Measurements from ENCODE around the gene ZNF213. TPM values are rescaled to one million over a fixed set of nuclear protein-coding genes. Genes with fewer than 3 reads are reported as not detected.
"Not testable (repeated sequence)": the region's sequence is repeated elsewhere in the genome, so short reads cannot be mapped to it uniquely, and the experiment has no call there.

The ZNF213 gene
- total and polyA plus RNA-seq, 5 experiments from 2014 or later: 0.27 to 9.2 (median 2.5) TPM

DNA sequence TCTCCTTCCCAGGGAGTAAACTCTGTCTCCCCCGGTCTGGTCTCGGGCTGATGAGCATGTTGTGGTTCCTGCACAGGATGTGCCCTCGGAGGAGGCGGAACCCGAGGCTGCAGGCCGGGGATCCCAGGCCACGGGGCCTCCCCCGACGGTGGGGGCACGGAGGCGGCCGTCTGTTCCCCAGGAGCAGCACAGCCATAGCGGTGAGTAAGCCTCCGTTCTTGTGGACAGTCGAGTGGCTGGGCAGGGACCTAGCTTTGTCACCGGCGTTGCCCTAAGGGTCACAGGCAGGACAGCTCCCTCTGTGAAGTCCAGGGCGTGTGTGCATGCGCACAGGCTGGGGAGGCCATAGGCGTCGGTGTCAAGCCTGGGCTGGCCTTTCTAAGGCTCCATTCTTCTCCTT, 3.5 kb downstream of the ZNF213 start:
- peaks cover 0 to 25% (median 4%) of the 10 kb centered on the region in 3 donors for H3K36me3 Mint-ChIP-seq

DNA sequence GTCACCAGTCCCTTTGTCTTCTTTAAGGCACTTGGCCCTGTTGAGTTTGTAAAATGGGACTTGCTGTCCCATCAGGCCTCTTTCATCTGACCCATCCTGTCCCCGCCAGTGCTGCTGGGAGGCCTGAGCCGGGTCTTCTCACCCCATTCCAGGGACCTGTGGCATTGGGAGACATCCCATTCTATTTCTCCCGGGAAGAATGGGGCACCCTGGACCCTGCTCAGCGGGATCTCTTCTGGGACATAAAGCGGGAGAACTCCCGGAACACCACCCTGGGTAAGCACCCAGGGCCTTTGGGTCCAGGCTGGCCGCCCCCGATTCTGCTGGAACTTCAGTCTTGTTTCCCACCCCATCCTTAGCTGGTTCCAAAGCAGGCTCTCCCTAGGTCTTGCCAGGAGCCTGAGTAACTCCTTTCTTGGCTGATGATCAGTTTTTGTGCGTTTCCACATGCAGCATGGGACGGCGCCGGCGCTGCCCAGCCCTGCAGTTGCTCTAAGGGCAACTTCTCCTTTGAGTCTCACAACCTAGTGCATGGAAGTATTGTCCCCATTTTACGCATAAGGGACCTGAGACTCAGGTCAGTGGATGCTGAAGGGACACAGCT, 4.1 kb downstream of the ZNF213 start:
- no peak for DNase-seq
- H3K27ac Mint-ChIP-seq: peak overlapping the region in 1 of 10 donors; percentile 19
- H3K9me3 Mint-ChIP-seq: no peaks in the 10 kb centered on the region
- peaks cover 7 to 24% (median 20%) of the 10 kb centered on the region in 4 donors for H3K4me1 Mint-ChIP-seq
- POLR2A ChIA-PET: interaction anchor here (0.6 to 11.1 kb wide), 3 partner anchors 9 to 664 kb away, joined by 3 to 171 read pairs (median 10); no protein-coding TSS in a partner anchor
- peak overlapping the region in 2 of 10 donors; percentile 26 to 41 for H3K4me3 Mint-ChIP-seq
- H3K27me3 Mint-ChIP-seq: no peaks in the 10 kb centered on the region
- peaks cover 0 to 25% (median 4%) of the 10 kb centered on the region in 3 donors for H3K36me3 Mint-ChIP-seq
- no peak for ATAC-seq

More for the DNA sequence above, 3.5 kb downstream of the ZNF213 start:
- Mint-ChIP-seq H3K4me1 (peaks cover 7 to 27% (median 24%) of the 10 kb centered on the region in 4 donors), H3K27ac (no peak overlapping the region), H3K4me3 (no peak overlapping the region), H3K9me3 (no peaks in the 10 kb centered on the region), H3K27me3 (no peaks in the 10 kb centered on the region)
- DNase-seq: no peak
- POLR2A ChIA-PET: interaction anchor here (11.1 kb wide), 1 partner anchor 9 kb away, joined by 171 read pairs; no protein-coding TSS in a partner anchor
- no peak for ATAC-seq

DNA sequence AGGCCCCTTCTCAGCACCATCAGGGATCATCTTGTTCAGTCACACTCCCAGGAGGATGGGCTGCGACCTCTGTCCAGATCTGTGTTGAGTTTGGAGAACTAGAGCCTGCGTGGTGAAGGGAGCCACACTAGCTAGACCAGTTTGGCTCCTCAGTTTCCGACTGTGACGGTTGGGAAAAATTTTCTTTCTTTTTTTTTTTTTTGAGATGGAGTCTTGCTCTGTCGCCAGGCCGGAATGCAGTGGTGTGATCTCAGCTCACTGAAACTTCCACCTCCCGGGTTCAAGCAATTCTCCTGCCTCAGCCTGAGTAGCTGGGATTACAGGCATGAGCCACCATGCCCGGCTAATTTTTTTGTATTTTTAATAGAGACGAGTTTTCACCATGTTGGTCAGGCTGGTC, 4.7 kb downstream of the ZNF213 start:
- peaks cover 0 to 25% (median 4%) of the 10 kb centered on the region in 3 donors for H3K36me3 Mint-ChIP-seq
- not testable (repeated sequence) for ATAC-seq, DNase-seq, H3K9me3 Mint-ChIP-seq, H3K27me3 Mint-ChIP-seq, H3K4me3 Mint-ChIP-seq, H3K27ac Mint-ChIP-seq
- POLR2A ChIA-PET: interaction anchor here (0.6 to 2.1 kb wide), 2 partner anchors 10 to 664 kb away, joined by 3 to 10 read pairs; no protein-coding TSS in a partner anchor
- peaks cover 7 to 19% (median 18%) of the 10 kb centered on the region in 4 donors for H3K4me1 Mint-ChIP-seq

DNA sequence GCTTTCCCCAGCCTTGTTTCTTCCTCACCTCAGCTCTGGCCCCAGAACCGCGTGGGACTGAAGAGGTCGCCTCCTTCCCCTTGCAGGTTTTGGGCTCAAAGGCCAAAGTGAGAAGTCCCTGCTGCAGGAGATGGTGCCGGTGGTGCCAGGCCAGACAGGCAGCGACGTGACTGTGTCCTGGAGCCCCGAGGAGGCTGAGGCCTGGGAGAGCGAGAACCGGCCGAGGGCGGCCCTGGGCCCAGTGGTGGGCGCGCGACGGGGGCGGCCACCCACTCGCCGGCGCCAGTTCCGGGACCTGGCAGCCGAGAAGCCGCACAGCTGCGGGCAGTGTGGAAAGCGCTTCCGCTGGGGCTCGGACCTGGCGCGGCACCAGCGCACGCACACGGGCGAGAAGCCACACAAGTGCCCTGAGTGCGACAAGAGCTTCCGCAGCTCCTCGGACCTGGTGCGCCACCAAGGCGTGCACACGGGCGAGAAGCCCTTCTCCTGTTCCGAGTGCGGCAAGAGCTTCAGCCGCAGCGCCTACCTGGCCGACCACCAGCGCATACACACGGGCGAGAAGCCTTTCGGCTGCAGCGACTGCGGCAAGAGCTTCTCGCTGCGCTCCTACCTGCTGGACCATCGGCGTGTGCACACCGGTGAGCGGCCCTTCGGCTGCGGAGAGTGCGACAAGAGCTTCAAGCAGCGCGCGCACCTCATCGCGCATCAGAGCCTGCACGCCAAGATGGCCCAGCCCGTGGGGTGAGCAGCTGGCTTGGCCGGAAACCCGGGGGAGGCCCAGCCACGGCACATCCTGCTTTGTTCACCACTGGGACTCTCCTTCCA, 6.0 kb downstream of the ZNF213 start:
- H3K9me3 Mint-ChIP-seq: no peaks in the 10 kb centered on the region
- H3K27ac Mint-ChIP-seq: peak overlapping the region in 1 of 10 donors; percentile 85
- H3K27me3 Mint-ChIP-seq: no peaks in the 10 kb centered on the region
- POLR2A ChIA-PET: interaction anchor here (2.1 kb wide), 1 partner anchor 9 kb away, joined by 10 read pairs; no protein-coding TSS in a partner anchor
- ATAC-seq (no peak), DNase-seq (no peak)
- H3K36me3 Mint-ChIP-seq: peaks cover 0 to 25% (median 4%) of the 10 kb centered on the region in 3 donors
- H3K4me3 Mint-ChIP-seq: no peak overlapping the region
- peaks cover 8 to 13% (median 11%) of the 10 kb centered on the region in 4 donors for H3K4me1 Mint-ChIP-seq

DNA sequence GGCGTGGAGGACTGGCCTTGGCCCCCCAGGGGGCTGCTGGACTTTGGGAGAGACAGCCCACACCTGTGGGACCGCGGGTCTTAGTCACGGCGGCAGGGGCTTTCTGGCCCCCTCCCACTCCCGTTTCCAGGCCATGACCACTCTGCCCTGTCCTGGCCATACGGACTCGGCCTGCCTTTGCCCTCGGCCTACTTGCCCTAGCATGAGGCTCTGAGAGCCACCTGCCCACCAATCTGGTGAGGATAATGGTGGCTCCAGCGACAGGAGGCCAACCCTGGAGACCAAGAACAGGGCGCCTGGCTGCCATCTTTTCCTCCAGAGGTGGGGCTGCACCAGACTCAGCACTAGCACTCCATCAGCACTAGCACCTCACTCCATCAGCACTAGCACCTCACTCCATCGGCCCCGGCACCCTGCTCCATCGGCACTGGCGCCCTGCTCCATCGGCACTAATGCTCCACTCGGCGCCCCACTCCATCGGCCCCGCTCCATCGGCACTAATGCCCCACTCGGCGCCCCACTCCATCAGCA, 7.0 kb downstream of the ZNF213 start:
- peak overlapping the region in 1 of 10 donors; percentile 85 for H3K27ac Mint-ChIP-seq
- H3K9me3 Mint-ChIP-seq: no peaks in the 10 kb centered on the region
- POLR2A ChIA-PET: no interaction called here
- H3K27me3 Mint-ChIP-seq: no peaks in the 10 kb centered on the region
- DNase-seq: no peak
- no peak overlapping the region for H3K4me3 Mint-ChIP-seq
- peaks cover 0 to 25% (median 4%) of the 10 kb centered on the region in 3 donors for H3K36me3 Mint-ChIP-seq
- ATAC-seq: no peak
- H3K4me1 Mint-ChIP-seq: peaks cover 3 to 8% (median 6%) of the 10 kb centered on the region in 4 donors

DNA sequence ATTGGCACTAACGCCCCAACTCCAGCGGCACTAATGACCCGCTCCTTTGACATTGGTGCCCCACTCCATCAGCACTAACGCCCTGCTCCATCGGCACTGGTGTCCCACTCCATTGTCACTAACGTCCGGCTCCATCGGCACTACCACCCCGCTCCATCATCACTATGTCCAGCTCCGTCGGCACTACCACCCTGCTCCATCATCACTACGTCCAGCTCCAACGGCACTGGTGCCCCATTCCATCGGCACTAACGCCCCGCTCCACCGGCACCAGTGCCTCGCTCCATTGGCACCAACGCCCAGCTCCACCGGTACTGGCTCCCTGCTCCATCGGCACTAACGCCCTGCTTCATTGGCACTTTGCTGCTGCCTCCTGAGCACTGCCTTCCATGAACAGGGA, 7.5 kb downstream of the ZNF213 start:
- Mint-ChIP-seq H3K36me3 (peaks cover 0 to 25% (median 4%) of the 10 kb centered on the region in 3 donors), H3K27me3 (no peaks in the 10 kb centered on the region), H3K27ac (peak overlapping the region in 2 of 10 donors; percentile 71 to 83), H3K4me3 (no peak overlapping the region), H3K9me3 (no peaks in the 10 kb centered on the region), H3K4me1 (peaks cover 2 to 7% (median 4%) of the 10 kb centered on the region in 4 donors)
- no peak for ATAC-seq
- POLR2A ChIA-PET: interaction anchor here (10.8 kb wide), 1 partner anchor 9 kb away, joined by 171 read pairs; the partner anchor contains the start of gene ZNF213
- DNase-seq: no peak

DNA sequence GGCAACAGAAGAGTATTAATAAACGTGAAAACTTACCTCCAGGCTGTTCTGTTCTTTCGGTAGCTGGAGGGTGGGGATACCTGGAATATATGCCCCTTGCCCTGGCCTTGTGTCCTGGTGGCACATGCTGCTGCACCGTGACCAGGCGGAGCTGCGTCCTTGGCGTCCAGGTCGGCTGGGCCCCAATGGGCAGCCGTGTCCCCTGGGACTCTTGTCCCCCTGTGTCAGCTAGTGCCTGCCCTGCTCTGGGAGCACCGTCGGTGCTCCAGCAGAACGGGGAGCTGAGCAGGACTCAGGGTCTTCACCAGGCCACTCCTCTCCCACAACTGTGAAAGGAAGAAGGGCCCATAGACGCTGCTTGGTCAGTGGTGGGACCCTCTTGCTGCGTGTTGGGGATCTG, 7.9 kb downstream of the ZNF213 start:
- Mint-ChIP-seq H3K4me3 (no peak overlapping the region), H3K36me3 (peaks cover 0 to 25% (median 3%) of the 10 kb centered on the region in 3 donors), H3K27me3 (no peaks in the 10 kb centered on the region), H3K27ac (peak overlapping the region in 2 of 10 donors; percentile 71 to 83), H3K9me3 (no peaks in the 10 kb centered on the region), H3K4me1 (peaks cover under 1 to 5% (median 2%) of the 10 kb centered on the region in 4 donors)
- no peak for ATAC-seq
- DNase-seq: no peak
- POLR2A ChIA-PET: interaction anchor here (10.8 kb wide), 1 partner anchor 9 kb away, joined by 171 read pairs; the partner anchor contains the start of gene ZNF213

DNA sequence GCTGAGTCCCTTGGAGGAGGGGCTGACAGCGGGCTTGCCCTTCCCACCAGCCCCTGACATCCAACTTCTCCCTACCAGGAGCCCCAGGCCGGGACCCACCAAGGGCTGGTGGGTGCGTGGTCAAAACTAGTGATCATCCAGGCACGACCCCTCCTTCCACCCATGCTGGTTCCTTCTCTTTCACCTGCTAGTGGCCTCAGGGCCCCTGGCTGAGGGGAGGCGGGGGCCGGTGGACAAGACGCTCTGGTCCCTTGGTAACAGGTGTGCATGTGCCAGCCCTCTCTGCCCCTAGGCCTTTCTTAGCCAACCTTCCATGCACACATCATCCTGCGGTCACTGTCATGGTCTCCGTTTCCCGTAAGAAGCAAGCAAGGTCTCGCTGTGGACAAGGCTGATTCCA, 8.4 kb downstream of the ZNF213 start:
- no peak overlapping the region for H3K4me3 Mint-ChIP-seq
- POLR2A ChIA-PET: interaction anchor here (10.8 kb wide), 1 partner anchor 10 kb away, joined by 171 read pairs; the partner anchor contains the start of gene ZNF213

DNA sequence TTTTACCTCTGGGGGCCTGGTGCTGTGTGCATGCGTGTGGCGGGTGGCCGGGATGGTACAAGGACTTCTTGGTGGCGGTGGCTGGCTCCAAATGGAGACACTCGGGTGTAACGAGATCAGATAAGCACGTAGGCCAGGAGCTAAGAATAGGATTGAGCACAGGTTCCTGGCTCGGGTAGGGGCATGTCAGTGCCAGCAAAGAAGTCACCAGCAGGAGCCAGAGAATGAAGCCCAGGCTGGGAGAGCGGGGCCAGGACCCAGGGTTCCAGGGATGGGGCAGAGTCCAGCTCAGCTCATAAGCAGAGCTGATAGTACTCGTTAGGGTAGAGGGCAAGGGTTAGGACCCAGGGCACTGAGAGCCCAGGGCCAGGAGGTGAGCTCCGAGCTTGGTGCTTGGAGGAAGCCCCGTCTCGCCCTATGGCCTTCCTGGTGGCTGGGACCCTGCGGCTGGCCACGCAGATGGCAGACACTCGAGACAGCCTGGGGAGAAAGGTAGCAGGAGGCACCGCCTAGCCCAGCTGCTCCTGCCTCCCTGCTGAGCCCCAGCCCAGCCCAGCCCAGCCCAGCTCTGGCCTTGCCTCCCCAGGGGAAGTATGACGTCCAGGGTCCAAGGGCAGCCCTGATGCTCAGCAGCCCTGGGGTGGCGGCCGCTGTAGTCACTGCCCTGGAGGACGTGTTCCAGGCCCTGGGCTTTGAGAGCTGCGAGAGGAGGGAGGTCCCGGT, 8.9 kb downstream of the ZNF213 start:
- POLR2A ChIA-PET: interaction anchor here (0.9 to 10.8 kb wide), 2 partner anchors 10 to 14 kb away, joined by 3 to 171 read pairs; partner anchors contain the start of gene ZNF213
- Mint-ChIP-seq H3K4me1 (peaks cover 0 to 5% (median 1%) of the 10 kb centered on the region in 4 donors), H3K4me3 (no peak overlapping the region), H3K36me3 (peaks cover 0 to 23% (median 3%) of the 10 kb centered on the region in 3 donors), H3K9me3 (no peaks in the 10 kb centered on the region), H3K27me3 (no peaks in the 10 kb centered on the region), H3K27ac (peak overlapping the region in 2 of 10 donors; percentile 27 to 52)
- no peak for DNase-seq
- no peak for ATAC-seq

More for the DNA sequence above, 8.4 kb downstream of the ZNF213 start:
- H3K27me3 Mint-ChIP-seq: no peaks in the 10 kb centered on the region
- no peak for DNase-seq
- peaks cover 0 to 25% (median 3%) of the 10 kb centered on the region in 3 donors for H3K36me3 Mint-ChIP-seq
- peaks cover 0 to 5% (median under 1%) of the 10 kb centered on the region in 4 donors for H3K4me1 Mint-ChIP-seq
- no peak for ATAC-seq
- H3K9me3 Mint-ChIP-seq: no peaks in the 10 kb centered on the region
- H3K27ac Mint-ChIP-seq: no peak overlapping the region

DNA sequence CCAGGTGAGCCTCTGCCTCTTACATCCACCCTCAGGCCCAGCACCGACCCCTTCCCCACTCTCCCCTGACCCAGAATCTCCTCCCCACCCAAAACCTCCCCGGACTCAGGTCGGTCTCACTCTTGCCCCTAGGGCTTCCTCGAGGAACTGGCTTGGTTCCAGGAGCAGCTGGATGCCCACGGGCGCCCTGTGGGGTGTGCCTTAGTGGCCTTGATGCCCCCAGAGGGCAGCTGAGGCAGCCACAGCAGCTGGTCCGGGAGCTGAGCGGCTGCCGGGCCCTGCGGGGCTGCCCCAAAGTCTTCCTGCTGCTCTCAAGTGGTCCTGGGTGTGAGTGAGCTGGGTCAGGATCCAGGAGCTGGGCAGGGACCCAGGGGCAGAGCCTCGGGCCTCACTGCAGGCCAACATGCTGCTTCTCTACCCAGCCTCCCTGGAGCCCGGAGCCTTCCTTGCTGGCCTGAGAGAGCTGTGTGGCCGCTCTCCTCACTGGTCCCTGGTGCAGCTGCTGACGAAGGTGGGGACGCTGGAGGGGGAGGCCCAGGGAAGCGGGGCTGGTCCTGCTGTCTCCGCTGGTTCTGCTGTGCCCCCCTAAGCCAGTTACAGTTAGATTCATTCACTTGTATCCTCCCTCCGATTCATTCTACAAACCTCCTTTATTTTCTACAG, 9.6 kb downstream of the ZNF213 start:
- H3K36me3 Mint-ChIP-seq: peaks cover 0 to 20% (median 3%) of the 10 kb centered on the region in 3 donors
- DNase-seq (no peak), ATAC-seq (no peak)
- H3K4me3 Mint-ChIP-seq: no peak overlapping the region
- H3K4me1 Mint-ChIP-seq: peaks cover 3 to 8% (median 5%) of the 10 kb centered on the region in 4 donors
- H3K27me3 Mint-ChIP-seq: no peaks in the 10 kb centered on the region
- POLR2A ChIA-PET: interaction anchor here (0.9 to 10.8 kb wide), 2 partner anchors 11 to 13 kb away, joined by 3 to 171 read pairs; partner anchors contain the start of gene ZNF213
- H3K27ac Mint-ChIP-seq: peak overlapping the region in 1 of 10 donors; percentile 52
- no peaks in the 10 kb centered on the region for H3K9me3 Mint-ChIP-seq

DNA sequence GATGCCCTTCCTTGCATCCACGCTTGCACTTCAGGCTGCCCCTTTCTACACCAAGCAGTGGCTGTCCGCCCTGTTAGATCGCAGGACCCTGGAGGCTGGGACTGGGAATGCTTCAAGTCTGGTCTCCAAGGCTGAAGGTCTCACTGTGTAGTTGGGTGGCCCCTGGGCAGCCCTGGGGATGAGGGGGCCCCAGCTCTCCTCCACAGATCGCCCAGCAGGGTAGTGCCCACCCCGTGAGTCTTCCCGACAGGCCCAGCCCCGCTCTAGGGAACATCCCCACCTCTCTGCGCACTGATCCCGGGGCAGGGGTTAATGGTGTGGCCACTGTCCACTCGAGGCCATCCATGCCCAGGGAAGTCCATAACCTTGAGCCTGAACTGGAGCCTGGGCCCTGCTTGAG, 10.3 kb downstream of the ZNF213 start:
- no peak overlapping the region for H3K27ac Mint-ChIP-seq
- no peak for ATAC-seq
- DNase-seq: no peak
- peaks cover 7 to 13% (median 10%) of the 10 kb centered on the region in 4 donors for H3K4me1 Mint-ChIP-seq
- H3K9me3 Mint-ChIP-seq: no peaks in the 10 kb centered on the region
- H3K27me3 Mint-ChIP-seq: no peaks in the 10 kb centered on the region
- POLR2A ChIA-PET: interaction anchor here (10.8 kb wide), 1 partner anchor 12 kb away, joined by 171 read pairs; the partner anchor contains the start of gene ZNF213
- no peak overlapping the region for H3K4me3 Mint-ChIP-seq
- peaks cover 0 to 13% (median 3%) of the 10 kb centered on the region in 3 donors for H3K36me3 Mint-ChIP-seq

Data from naive thymus-derived CD8-positive, alpha-beta T cell (primary cell).